Measurements from ENCODE around the gene IP6K3.

DNA sequence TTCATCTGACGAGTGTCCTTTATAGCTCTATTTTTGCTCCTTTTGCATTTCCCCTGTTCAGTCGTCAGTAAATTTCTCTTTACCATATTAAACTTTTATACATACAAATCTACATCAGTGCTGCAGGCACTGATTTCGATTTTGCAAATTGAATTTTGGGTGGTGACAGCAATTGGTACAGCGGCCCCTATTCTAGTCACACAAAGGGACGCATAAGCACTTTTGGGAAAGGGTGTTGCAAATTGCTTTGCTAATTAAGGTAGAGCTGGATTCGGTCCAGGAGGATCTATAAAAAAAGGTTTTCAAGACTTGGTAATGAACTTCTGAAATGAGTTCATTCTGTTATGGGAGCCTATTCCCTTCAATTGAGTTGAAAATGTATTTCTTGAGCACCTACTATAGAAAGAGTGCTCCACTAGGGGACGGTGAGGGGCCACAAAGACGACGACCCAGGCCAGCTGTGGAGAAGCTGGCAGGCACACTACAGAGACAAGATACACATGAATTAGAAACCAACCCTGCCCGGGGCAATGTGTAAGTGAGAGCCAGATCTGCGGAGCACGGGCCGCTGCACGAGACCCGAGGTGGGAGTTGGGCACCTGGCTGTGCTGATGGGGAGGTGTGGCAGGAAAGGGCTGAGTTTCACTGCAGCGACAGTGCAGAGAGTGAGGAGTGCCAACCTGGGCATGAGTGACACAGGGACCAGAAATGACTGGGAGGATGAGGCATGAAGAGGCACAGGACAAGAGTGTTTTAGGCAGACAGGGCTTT lies 40.6 kb downstream of the IP6K3 start:
- TF ChIP-seq, protein P1, sequence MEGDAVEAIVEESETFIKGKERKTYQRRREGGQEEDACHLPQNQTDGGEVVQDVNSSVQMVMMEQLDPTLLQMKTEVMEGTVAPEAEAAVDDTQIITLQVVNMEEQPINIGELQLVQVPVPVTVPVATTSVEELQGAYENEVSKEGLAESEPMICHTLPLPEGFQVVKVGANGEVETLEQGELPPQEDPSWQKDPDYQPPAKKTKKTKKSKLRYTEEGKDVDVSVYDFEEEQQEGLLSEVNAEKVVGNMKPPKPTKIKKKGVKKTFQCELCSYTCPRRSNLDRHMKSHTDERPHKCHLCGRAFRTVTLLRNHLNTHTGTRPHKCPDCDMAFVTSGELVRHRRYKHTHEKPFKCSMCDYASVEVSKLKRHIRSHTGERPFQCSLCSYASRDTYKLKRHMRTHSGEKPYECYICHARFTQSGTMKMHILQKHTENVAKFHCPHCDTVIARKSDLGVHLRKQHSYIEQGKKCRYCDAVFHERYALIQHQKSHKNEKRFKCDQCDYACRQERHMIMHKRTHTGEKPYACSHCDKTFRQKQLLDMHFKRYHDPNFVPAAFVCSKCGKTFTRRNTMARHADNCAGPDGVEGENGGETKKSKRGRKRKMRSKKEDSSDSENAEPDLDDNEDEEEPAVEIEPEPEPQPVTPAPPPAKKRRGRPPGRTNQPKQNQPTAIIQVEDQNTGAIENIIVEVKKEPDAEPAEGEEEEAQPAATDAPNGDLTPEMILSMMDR (IDR thresholded peaks at IDR 0.05; ENCODE audit: low read length) = peak; percentile 26; the same call in 1 of the 2 replicates
- TF ChIP-seq EZH2phosphoT487 (IDR thresholded peaks at IDR 0.05; ENCODE audit: low read length) = no peak
